Measurements from ENCODE around the gene CCL22.

The CCL22 gene

DNA sequence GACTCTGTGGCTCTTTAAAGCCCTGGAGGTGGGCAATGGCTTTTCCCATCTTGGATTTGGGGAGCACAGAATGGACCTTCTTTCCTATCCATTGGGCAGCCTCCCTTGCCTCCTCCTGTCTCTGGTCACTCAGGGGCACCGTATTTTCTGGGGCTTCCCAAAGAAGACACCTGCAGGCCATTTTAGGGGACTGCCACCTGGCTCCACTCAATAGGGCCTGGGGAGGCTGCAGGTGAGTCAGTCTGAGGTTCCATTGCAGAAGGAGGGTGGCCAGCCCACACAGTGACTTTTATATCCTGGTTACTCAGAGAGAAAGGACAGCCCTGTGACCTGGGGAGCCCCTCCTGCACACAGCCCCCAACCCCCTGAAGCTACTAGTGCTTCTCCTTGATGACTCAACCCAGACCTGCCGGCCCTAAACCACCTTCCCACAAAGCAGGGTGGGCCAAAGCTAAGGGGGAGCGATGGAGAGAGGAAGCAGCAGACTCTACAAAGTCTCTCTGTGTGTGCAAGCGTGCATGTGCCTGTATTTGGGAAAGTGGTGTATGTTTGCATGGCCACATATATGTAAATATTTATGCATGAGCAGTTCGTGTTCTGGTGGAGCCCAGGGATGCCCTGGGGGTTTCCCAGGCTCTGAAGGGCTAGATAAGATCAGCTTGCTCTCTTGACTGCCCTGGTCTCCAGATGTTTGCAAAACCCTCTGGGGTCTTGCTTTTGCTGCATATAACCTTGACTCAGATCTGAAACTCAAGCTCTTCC, 18.7 kb downstream of the CCL22 start:
- no peak for DNase-seq

- no peak for DNase-seq
Observed at GRCh38 chr16:57379579-57379978, 21.0 kb downstream of the CCL22 start.

DNA sequence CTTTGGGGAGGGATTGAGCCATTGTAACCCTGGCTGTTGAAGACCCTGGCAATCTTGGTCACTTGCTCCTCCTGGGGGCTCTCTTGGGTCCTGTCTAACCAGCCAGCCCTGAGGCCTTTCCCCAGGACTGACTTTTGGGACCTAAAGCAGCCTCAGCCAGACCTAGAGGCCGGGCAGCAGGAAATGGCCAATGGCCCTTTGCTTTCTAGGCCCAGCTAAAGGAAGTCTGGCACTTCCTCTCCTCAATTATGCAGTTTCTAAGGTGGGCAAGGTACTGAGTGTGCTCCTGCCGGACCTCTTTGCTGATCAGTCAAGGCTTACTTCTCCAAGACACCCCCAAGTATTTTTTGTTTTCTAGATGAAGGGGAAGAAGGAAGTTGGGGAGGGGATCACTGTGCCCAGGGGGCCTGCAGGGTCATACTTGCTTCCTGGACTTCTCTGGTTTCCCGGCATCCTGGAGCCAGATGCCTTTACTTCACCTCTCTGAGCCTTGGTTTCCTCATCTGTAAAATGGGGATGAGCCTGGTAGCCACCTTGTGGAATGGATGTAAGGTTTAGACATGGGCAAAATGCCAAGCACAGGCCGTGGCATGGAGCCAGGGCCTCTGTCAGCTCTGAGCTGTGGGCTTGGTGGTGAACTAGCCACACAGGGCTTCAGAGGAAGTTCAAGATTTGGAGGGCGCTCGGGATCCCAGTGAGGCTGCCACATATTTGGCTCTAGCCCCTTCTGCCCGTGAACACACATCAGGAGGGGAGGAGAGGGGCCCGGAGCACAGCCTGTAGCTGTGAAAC, 22.3 kb downstream of the CCL22 start:
- no peak for DNase-seq

GRCh38 chr16:57381791-57382534, 23.4 kb downstream of the CCL22 start:
- DNase-seq, result no peak

DNA sequence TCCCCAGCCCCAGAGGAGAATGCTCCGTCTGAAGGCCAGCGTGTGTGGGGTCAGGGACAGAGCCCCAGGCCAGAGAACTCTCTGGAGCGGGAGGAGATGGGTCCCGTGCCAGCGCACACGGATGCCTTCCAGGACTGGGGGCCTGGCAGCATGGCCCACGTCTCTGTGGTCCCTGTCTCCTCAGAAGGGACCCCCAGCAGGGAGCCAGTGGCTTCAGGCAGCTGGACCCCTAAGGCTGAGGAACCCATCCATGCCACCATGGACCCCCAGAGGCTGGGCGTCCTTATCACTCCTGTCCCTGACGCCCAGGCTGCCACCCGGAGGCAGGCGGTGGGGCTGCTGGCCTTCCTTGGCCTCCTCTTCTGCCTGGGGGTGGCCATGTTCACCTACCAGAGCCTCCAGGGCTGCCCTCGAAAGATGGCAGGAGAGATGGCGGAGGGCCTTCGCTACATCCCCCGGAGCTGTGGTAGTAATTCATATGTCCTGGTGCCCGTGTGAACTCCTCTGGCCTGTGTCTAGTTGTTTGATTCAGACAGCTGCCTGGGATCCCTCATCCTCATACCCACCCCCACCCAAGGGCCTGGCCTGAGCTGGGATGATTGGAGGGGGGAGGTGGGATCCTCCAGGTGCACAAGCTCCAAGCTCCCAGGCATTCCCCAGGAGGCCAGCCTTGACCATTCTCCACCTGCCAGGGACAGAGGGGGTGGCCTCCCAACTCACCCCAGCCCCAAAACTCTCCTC, 24.1 kb downstream of the CCL22 start:
- DNase-seq, result no peak

DNA sequence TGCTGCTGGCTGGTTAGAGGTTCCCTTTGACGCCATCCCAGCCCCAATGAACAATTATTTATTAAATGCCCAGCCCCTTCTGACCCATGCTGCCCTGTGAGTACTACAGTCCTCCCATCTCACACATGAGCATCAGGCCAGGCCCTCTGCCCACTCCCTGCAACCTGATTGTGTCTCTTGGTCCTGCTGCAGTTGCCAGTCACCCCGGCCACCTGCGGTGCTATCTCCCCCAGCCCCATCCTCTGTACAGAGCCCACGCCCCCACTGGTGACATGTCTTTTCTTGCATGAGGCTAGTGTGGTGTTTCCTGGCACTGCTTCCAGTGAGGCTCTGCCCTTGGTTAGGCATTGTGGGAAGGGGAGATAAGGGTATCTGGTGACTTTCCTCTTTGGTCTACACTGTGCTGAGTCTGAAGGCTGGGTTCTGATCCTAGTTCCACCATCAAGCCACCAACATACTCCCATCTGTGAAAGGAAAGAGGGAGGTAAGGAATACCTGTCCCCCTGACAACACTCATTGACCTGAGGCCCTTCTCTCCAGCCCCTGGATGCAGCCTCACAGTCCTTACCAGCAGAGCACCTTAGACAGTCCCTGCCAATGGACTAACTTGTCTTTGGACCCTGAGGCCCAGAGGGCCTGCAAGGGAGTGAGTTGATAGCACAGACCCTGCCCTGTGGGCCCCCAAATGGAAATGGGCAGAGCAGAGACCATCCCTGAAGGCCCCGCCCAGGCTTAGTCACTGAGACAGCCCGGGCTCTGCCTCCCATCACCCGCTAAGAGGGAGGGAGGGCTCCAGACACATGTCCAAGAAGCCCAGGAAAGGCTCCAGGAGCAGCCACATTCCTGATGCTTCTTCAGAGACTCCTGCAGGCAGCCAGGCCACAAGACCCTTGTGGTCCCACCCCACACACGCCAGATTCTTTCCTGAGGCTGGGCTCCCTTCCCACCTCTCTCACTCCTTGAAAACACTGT, 25.0 kb downstream of the CCL22 start:
- DNase-seq, result no peak

DNA sequence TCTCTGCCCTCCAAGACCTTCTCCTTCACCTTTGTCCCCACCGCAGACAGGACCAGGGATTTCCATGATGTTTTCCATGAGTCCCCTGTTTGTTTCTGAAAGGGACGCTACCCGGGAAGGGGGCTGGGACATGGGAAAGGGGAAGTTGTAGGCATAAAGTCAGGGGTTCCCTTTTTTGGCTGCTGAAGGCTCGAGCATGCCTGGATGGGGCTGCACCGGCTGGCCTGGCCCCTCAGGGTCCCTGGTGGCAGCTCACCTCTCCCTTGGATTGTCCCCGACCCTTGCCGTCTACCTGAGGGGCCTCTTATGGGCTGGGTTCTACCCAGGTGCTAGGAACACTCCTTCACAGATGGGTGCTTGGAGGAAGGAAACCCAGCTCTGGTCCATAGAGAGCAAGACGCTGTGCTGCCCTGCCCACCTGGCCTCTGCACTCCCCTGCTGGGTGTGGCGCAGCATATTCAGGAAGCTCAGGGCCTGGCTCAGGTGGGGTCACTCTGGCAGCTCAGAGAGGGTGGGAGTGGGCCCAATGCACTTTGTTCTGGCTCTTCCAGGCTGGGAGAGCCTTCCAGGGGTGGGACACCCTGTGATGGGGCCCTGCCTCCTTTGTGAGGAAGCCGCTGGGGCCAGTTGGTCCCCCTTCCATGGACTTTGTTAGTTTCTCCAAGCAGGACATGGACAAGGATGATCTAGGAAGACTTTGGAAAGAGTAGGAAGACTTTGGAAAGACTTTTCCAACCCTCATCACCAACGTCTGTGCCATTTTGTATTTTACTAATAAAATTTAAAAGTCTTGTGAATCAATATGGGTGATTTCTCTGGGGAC, 25.9 kb downstream of the CCL22 start:
- no peak for DNase-seq

- no peak for DNase-seq
Observed at GRCh38 chr16:57385083-57385482, 26.5 kb downstream of the CCL22 start.

DNA sequence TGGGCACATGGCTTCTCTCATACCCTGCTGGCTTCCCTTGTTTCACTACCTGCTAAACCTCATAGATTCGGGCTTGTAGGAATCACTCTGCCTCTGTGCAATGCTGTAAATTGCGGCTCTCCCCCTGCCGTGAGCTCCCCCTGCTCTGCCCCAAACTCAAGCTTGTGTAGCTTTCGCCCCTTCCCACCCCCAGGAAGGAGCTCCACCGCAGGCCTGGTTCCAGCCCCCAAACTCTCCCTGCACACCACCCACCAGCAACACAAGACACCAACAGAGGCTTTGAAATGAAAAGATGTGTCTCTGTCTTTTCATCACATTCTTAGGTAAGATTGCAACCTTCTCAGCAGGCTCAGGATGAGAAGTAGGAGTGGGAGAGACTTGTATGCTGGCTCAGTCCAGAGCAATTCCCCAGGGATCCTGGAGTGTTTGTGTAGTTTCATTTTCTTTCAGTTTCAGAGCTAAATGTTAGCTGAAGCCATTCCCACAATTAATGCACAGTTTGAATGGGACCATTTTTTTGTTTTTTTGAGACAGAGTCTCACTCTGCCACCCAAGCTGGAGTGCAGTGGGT, 27.9 kb downstream of the CCL22 start:
- DNase-seq, result no peak

DNA sequence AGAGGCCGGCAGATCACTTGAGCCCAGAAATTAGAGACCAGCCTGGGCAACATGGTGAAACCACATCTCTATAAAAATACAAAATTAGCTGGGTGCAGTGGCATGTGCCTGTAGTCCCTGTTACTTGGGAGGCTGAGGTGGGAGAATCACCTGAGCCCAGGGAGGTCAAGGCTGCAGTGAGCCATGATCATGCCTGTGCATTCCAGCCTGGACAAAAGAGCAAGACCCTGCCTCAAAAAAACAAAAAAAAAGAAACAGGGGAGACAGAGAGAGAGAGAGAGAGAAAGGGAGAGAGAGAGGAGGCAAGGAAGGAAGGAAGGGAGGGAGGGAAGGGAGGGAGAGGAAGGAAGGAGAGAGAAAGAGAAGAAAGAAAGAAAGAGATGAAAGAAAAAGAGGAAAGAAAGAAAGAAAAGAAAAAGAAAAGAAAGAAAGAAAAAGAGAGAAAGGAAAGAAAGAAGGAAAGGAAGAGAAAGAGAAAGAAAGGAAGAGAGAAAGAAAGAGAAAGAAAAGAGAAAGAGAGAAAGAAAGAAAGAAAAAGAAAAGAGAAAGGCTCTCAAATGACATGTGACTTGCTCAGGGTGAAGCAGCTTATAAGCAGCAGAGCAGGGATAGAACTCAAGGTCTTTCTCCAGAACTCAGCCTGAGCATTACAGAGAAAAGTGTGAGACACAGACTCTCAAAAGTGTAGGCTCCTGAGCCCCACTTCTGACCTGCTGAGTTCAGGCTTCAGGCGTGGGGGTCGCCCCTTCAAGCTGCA, 29.2 kb downstream of the CCL22 start:
- DNase-seq, result no peak

GRCh38 chr16:57388359-57389086, 29.9 kb downstream of the CCL22 start:
- no peak for DNase-seq

DNA sequence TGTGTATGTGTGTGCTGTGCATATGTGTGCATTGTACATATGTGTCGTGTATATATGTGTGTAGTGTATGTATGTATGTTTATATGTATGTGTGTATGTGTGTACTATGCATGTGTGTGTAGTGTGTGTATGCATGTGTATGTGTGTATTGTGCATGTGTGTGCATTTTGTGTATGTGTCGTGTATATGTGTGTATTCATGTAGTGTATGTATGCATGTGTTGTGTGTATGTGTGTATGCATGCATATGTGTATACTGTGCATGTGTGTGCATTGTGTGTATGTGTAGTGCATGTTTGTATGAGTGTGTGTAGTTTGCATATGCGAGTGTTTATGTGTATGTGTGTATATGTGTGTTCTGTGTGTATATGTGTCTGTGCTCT, 30.5 kb downstream of the CCL22 start:
- DNase-seq, result no peak

GRCh38 chr16:57390636-57391295, 32.2 kb downstream of the CCL22 start:
- DNase-seq, result no peak

DNA sequence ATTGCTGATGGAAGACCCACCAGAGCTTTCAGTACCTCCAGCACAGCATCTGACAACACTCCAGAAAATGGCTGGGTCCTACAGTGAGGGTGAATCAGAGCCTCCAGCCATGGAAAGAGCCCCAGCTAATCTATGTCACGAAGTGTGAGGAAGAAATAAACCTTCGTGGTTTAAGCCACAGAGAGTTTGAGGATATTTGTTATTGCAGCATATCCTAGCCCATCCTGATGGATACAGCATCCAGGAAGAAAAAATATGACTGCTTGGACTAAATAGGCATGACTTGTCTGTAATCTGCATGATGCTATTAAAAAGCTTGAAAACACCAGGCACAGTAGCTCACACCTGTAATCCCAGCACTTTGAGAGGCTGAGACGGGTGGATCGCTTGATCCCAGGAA, 32.7 kb downstream of the CCL22 start:
- DNase-seq, result no peak

DNA sequence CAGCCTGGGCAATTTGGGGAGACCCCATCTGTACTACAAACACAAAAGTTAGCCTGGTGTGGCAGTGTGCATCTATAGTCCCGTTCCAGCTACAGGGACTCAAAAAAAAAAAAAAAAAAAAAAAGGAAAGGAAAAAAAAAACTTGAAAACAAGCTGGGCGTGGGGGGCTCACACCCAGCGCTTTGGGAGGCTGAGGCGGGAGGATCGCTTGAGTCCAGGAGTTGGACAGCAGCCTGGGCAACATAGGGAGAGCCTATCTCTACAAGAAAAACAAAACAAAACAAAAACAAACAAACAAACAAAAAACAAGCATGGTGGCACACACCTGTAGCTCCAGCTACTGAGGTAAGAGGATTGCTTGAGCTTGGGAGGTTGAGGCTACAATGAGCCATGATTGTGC, 33.1 kb downstream of the CCL22 start:
- no peak for DNase-seq

DNA sequence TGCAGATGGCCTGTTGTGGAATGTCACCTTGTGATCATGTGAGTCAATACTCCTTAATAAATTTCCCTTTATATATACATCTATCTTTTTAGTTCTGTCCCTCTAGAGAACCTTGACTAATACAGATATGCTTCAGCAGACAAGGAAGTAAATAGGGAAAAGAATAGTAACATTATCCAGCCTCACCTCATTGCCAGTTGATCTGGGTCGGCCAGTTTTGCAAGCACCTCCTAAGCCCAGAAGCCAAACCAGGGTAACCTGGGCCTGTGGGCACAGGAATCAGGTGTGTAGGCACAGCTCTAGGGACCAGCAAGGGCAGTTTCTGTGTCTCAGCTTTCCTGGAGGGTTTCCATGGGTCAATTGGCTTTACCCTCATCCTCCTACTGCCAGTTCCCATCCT, 34.1 kb downstream of the CCL22 start:
- no peak for DNase-seq

DNA sequence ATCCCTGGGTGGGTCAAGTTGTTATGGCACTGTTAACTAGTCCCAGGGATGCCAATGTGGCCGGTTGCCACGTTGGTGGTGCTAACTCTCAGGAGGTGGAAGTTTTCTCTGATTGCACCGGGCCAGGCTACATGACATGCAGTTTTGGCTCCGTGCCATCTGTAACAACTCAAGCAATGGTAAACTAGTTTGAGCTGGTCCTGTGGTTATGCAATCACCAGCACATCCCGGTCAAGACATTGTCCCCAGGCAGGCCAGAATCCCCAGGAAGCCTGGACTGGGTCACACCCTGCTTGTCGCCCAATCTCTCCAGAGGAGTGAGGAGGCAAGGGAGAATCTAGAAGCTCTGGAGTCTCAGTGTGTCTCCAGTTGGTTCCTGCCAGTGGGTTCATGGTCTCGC, 35.9 kb downstream of the CCL22 start:
- DNase-seq, result no peak

DNA sequence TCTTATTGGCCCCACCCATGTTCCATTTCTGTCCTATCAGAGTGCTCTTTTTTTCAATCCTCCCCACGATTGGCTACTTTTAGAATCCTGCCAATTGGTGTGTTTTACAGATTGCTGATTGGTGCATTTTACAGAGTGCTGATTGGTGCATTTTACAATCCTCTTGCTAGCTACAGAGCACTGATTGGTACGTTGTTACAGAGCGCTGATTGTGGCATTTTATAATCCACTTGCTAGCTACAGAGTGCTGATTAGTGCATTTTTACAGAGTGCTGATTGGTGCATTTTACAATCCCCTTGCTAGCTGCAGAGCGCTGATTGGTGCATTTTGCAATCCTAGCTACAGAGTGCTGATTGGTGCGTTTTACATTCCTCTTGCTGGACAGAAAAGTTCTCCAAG, 36.4 kb downstream of the CCL22 start:
- DNase-seq, result no peak
